Measurements from ENCODE around the gene MRC2.

Gene MRC2

GRCh38 chr17:62724398-62725146 lies 97.1 kb downstream of the MRC2 start:
- DNase-seq = peak; percentile 72

- no peak for DNase-seq
Observed at GRCh38 chr17:62725791-62726249, 98.3 kb downstream of the MRC2 start.

GRCh38 chr17:62727916-62728672 lies 100.6 kb downstream of the MRC2 start:
- no peak for DNase-seq

- no peak for DNase-seq
Observed at GRCh38 chr17:62732125-62732524, 104.7 kb downstream of the MRC2 start.

- no peak for DNase-seq
Observed at GRCh38 chr17:62735044-62735651, 107.7 kb downstream of the MRC2 start.

GRCh38 chr17:62737513-62737912 lies 110.0 kb downstream of the MRC2 start:
- DNase-seq = no peak

- DNase-seq = no peak
Observed at GRCh38 chr17:62738281-62738680, 110.8 kb downstream of the MRC2 start.

- no peak for DNase-seq
Observed at GRCh38 chr17:62739645-62740388, 112.3 kb downstream of the MRC2 start.

GRCh38 chr17:62741290-62741689 lies 113.8 kb downstream of the MRC2 start:
- no peak for DNase-seq
